ENCODE data around the gene SORBS1. TPM values are rescaled to one million over a fixed set of nuclear protein-coding genes. Genes with fewer than 3 reads are reported as not detected.
A peak's percentile ranks its signal among the peaks of the same experiment; 100 is the strongest.

Gene SORBS1
- total RNA-seq, 1 donor from 2014 or later, result 58.2 TPM

DNA sequence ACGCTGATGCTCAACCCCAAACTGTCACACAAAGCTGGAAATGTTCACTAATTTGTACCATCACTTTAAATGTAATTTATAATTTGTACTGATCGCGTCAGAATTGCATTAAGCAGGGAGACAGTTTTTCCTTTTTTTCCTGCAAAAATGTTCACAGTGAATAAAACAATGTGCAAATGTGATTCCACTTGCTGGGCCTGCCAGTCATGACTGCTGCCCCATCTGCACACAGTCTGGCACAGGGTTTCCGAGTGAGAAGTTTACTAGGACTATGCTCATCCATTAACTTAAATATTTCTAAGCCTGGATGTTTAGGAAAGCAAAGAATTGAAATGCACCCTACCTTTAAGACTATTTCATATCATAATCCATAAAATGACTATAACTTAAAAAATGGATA, 99.6 kb downstream of the SORBS1 start:
- no peak overlapping the region for H3K4me3 ChIP-seq
- H3K4me1 ChIP-seq, result peaks cover 16% of the 10 kb centered on the region
- TF ChIP-seq CTCF (IDR thresholded peaks at IDR 0.05), result no peak
- no peaks in the 10 kb centered on the region for H3K9me3 ChIP-seq
- H3K36me3 ChIP-seq, result no peaks in the 10 kb centered on the region
- no peak for ATAC-seq
- DNase-seq, result no peak
- H3K27ac ChIP-seq, result no peak overlapping the region
- H3K27me3 ChIP-seq (ENCODE audit: low read depth), result no peaks in the 10 kb centered on the region
- intact Hi-C loops (cut with DNase I), result no loop called here

- H3K27ac ChIP-seq, result no peak overlapping the region
- DNase-seq (no peak), ATAC-seq (peak; percentile 22 to 69)
- intact Hi-C loops (cut with DNase I), result no loop called here
- H3K4me3 ChIP-seq, result no peak overlapping the region
- no peak for TF ChIP-seq CTCF (IDR thresholded peaks at IDR 0.05)
- no peaks in the 10 kb centered on the region for H3K36me3 ChIP-seq
- H3K9me3 ChIP-seq, result no peaks in the 10 kb centered on the region
- peaks cover 14% of the 10 kb centered on the region for H3K4me1 ChIP-seq
- H3K27me3 ChIP-seq (ENCODE audit: low read depth), result no peaks in the 10 kb centered on the region
Observed at GRCh38 chr10:95459446-95460045, 101.6 kb downstream of the SORBS1 start.

GRCh38 chr10:95458871-95459270, 102.3 kb downstream of the SORBS1 start:
- Histone ChIP-seq H3K9me3 (no peaks in the 10 kb centered on the region), H3K4me3 (no peak overlapping the region), H3K36me3 (no peaks in the 10 kb centered on the region), H3K4me1 (peaks cover 11% of the 10 kb centered on the region), H3K27ac (no peak overlapping the region), H3K27me3 (ENCODE audit: low read depth) (no peaks in the 10 kb centered on the region)
- DNase-seq, result no peak
- ATAC-seq, result no peak
- no peak for TF ChIP-seq CTCF (IDR thresholded peaks at IDR 0.05)
- intact Hi-C loops (cut with DNase I), result no loop called here

DNA sequence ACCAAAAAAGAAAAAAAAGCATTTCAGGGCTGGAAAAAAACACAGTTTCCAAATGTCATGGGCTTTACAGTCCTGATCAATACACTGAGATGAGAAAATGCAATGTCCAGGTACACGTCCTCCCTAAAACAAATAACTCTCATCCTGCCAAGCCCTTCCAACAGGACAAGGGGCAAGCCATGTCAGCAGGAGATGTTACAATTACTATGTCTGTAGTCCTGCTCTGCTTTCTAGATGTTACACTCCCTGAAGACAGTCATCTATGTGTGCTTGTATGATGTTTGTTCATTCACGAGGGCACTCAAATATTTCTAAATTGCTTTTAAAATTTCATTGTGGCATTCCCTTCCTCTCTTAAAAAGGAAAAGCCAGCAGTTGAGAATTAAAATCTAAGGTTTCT, 103.2 kb downstream of the SORBS1 start:
- H3K9me3 ChIP-seq, result no peaks in the 10 kb centered on the region
- DNase-seq (no peak), ATAC-seq (no peak)
- no peak for TF ChIP-seq CTCF (IDR thresholded peaks at IDR 0.05)
- intact Hi-C loops (cut with DNase I), result no loop called here
- H3K4me1 ChIP-seq, result peaks cover 2% of the 10 kb centered on the region
- H3K27ac ChIP-seq, result no peak overlapping the region
- no peaks in the 10 kb centered on the region for H3K27me3 ChIP-seq (ENCODE audit: low read depth)
- no peaks in the 10 kb centered on the region for H3K36me3 ChIP-seq
- H3K4me3 ChIP-seq, result no peak overlapping the region

- no peaks in the 10 kb centered on the region for H3K4me1 ChIP-seq
- no peak overlapping the region for H3K4me3 ChIP-seq
- DNase-seq (no peak), ATAC-seq (peak in 1 of 2 donors; percentile 83)
- intact Hi-C loops (cut with DNase I), result no loop called here
- no peaks in the 10 kb centered on the region for H3K9me3 ChIP-seq
- no peaks in the 10 kb centered on the region for H3K27me3 ChIP-seq (ENCODE audit: low read depth)
- no peak overlapping the region for H3K27ac ChIP-seq
- TF ChIP-seq CTCF (IDR thresholded peaks at IDR 0.05), result no peak
- no peaks in the 10 kb centered on the region for H3K36me3 ChIP-seq
Observed at GRCh38 chr10:95457319-95457886, 103.8 kb downstream of the SORBS1 start.

All from lower lobe of right lung (tissue), 2 donors.